ENCODE results near the gene ARHGAP25.

Gene ARHGAP25

GRCh38 chr2:68767996-68768395, 33.4 kb downstream of the ARHGAP25 start:
- DNase-seq = no peak

- DNase-seq = no peak
Observed at GRCh38 chr2:68768461-68768860, 33.9 kb downstream of the ARHGAP25 start.

- no peak for DNase-seq
Observed at GRCh38 chr2:68768951-68769350, 34.3 kb downstream of the ARHGAP25 start.

- no peak for DNase-seq
Observed at GRCh38 chr2:68769586-68770270, 35.1 kb downstream of the ARHGAP25 start.

- DNase-seq = peak; percentile 72
Observed at GRCh38 chr2:68770271-68771111, 35.9 kb downstream of the ARHGAP25 start.

GRCh38 chr2:68771211-68771751, 36.7 kb downstream of the ARHGAP25 start:
- no peak for DNase-seq

- DNase-seq = no peak
Observed at GRCh38 chr2:68772109-68772508, 37.5 kb downstream of the ARHGAP25 start.

- peak; percentile 91 for DNase-seq
Observed at GRCh38 chr2:68774569-68775271, 40.1 kb downstream of the ARHGAP25 start.

GRCh38 chr2:68775272-68775842, 40.7 kb downstream of the ARHGAP25 start:
- DNase-seq = no peak

GRCh38 chr2:68776124-68776523, 41.5 kb downstream of the ARHGAP25 start:
- DNase-seq = no peak

GRCh38 chr2:68779595-68779994, 45.0 kb downstream of the ARHGAP25 start:
- no peak for DNase-seq

- peak; percentile 84 for DNase-seq
Observed at GRCh38 chr2:68784188-68784587, 49.6 kb downstream of the ARHGAP25 start.

- peak; percentile 70 for DNase-seq
Observed at GRCh38 chr2:68784915-68785314, 50.3 kb downstream of the ARHGAP25 start.

GRCh38 chr2:68787356-68787755, 52.7 kb downstream of the ARHGAP25 start:
- peak; percentile 43 for DNase-seq

GRCh38 chr2:68789603-68790002, 55.0 kb downstream of the ARHGAP25 start:
- no peak for DNase-seq

GRCh38 chr2:68790600-68790999, 56.0 kb downstream of the ARHGAP25 start:
- no peak for DNase-seq

- DNase-seq = no peak
Observed at GRCh38 chr2:68791914-68792313, 57.3 kb downstream of the ARHGAP25 start.

- peak; percentile 44 for DNase-seq
Observed at GRCh38 chr2:68792751-68793150, 58.1 kb downstream of the ARHGAP25 start.

GRCh38 chr2:68796295-68796905, 61.8 kb downstream of the ARHGAP25 start:
- peak; percentile 94 for DNase-seq

GRCh38 chr2:68798569-68798968, 64.0 kb downstream of the ARHGAP25 start:
- DNase-seq = peak; percentile 88

GRCh38 chr2:68799140-68800026, 64.8 kb downstream of the ARHGAP25 start:
- no peak for DNase-seq
